GM23338 (cell line): ENCODE measurements around the gene ANKRD23. TPM values are rescaled to one million over a fixed set of nuclear protein-coding genes. Genes with fewer than 3 reads are reported as not detected.

Source experiments
- ATAC-seq: fragments of 200-7000 bp; cut with Tn5 transposase; 3 replicates; pipeline ENCODE4 v1.9.1; 2020
- DNase-seq: peaks from one replicate; pipeline ENCODE4 v3.0.0-alpha.2; 2015; ENCODE audit warnings: low spot score
- H2AFZ ChIP-seq: fragments of 200-600 bp; sonication (generic); 2 replicates; pipeline ENCODE4 v1.8.0; 2016; ENCODE audit warnings: antibody characterized with exemption, mild to moderate bottlenecking, moderate library complexity
- H3F3A ChIP-seq: fragments of 200-600 bp; sonication (generic); replicated peaks from 2 replicates; pipeline ENCODE4 v1.8.0; 2017; ENCODE audit warnings: antibody characterized with exemption, mixed run types, low read depth
- H3K27ac ChIP-seq: fragments of 200-600 bp; sonication (generic); 2 replicates; pipeline ENCODE4 v1.6.1; 2016; ENCODE audit warnings: low read depth
- H3K27me3 ChIP-seq: fragments of 200-600 bp; sonication (generic); 2 replicates; pipeline ENCODE4 v1.8.0; 2016; ENCODE audit warnings: mild to moderate bottlenecking, mixed run types, moderate library complexity; ENCODE audit not compliant: insufficient read depth
- H3K36me3 ChIP-seq: fragments of 200-600 bp; sonication (generic); 2 replicates; pipeline ENCODE4 v1.8.0; 2016; ENCODE audit warnings: mild to moderate bottlenecking; ENCODE audit not compliant: insufficient read depth
- H3K4me1 ChIP-seq: fragments of 200-600 bp; sonication (generic); 2 replicates; pipeline ENCODE4 v1.8.0; 2016; ENCODE audit warnings: mild to moderate bottlenecking, moderate library complexity; ENCODE audit not compliant: insufficient read depth
- H3K4me2 ChIP-seq: fragments of 200-600 bp; sonication (generic); 2 replicates; pipeline ENCODE4 v1.7.1; 2017; ENCODE audit warnings: mixed run types
- H3K4me3 ChIP-seq: fragments of 200-600 bp; sonication (generic); 2 replicates; pipeline ENCODE4 v1.6.1; 2016; ENCODE audit warnings: mixed run types
- H3K79me2 ChIP-seq: fragments of 200-600 bp; sonication (generic); replicated peaks from 2 replicates; pipeline ENCODE4 v1.8.0; 2017; ENCODE audit warnings: mild to moderate bottlenecking; ENCODE audit not compliant: insufficient read depth
- H3K9me2 ChIP-seq: fragments of 200-600 bp; sonication (generic); 2 replicates; pipeline ENCODE4 v1.8.0; 2017; ENCODE audit not compliant: insufficient read depth
- H4K20me1 ChIP-seq: fragments of 200-600 bp; sonication (generic); replicated peaks from 2 replicates; pipeline ENCODE4 v1.8.0; 2017; ENCODE audit warnings: mild to moderate bottlenecking; ENCODE audit not compliant: insufficient read depth
- H3K27ac Mint-ChIP-seq: 2 replicates; pipeline ENCODE4 v1.8.0; 2020; ENCODE audit warnings: inconsistent platforms, mild to moderate bottlenecking, moderate library complexity, mixed read lengths
- H3K27me3 Mint-ChIP-seq: 3 replicates; pipeline ENCODE4 v1.8.0; 2022; ENCODE audit warnings: low read depth, mild to moderate bottlenecking, moderate library complexity, mixed read lengths, inconsistent platforms; ENCODE audit not compliant: insufficient read depth, poor library complexity
- H3K36me3 Mint-ChIP-seq: 3 replicates; pipeline ENCODE4 v1.8.0; 2021; ENCODE audit warnings: low read depth, mild to moderate bottlenecking, inconsistent platforms, moderate library complexity, mixed read lengths
- H3K4me1 Mint-ChIP-seq: 3 replicates; pipeline ENCODE4 v1.8.0; 2020; ENCODE audit warnings: mild to moderate bottlenecking, inconsistent platforms, mixed read lengths
- H3K4me3 Mint-ChIP-seq: 3 replicates; pipeline ENCODE4 v1.8.0; 2021; ENCODE audit warnings: moderate library complexity, mild to moderate bottlenecking, inconsistent platforms, mixed read lengths
- H3K9me3 Mint-ChIP-seq: 3 replicates; pipeline ENCODE4 v1.8.0; 2020; ENCODE audit warnings: moderate library complexity, mild to moderate bottlenecking, inconsistent platforms, mixed read lengths
- CREB1 ChIP-seq: fragments of 250-450 bp; sonication (Bioruptor Pico); IDR thresholded peaks from 2 replicates; pipeline ENCODE4 v1.5.0; 2020; ENCODE audit warnings: low read depth, mild to moderate bottlenecking, moderate library complexity
- CTCF ChIP-seq, 2 experiments: fragments of 200-600 bp in 1 of 2; sonication (generic) in 1 of 2; conservative IDR thresholded peaks; 2 replicates each; pipeline versions ENCODE4 v1.5.1 to v1.6.1; 2016 to 2017; ENCODE audit warnings: antibody characterized with exemption in 2 of 2, low read depth in 2 of 2, mild to moderate bottlenecking in 2 of 2, moderate library complexity in 1 of 2
- ETS1 ChIP-seq: IDR thresholded peaks from 2 replicates; pipeline ENCODE4 v1.6.1; 2016; ENCODE audit warnings: antibody characterized with exemption
- EZH2 ChIP-seq: fragments of 200-600 bp; sonication (generic); IDR thresholded peaks from one replicate; pipeline ENCODE4 v1.8.0; 2017; ENCODE audit warnings: antibody characterized with exemption, mild to moderate bottlenecking, low read depth; ENCODE audit not compliant: unreplicated experiment
- EZH2phosphoT487 ChIP-seq: fragments of 200-600 bp; sonication (generic); IDR thresholded peaks from one replicate; pipeline ENCODE4 v1.8.1; 2018; ENCODE audit warnings: antibody characterized with exemption; ENCODE audit not compliant: unreplicated experiment
- JUNB ChIP-seq: IDR thresholded peaks from one replicate; pipeline ENCODE4 v1.6.1; 2016; ENCODE audit warnings: antibody characterized with exemption; ENCODE audit not compliant: unreplicated experiment
- NANOG ChIP-seq: IDR thresholded peaks from 2 replicates; pipeline ENCODE4 v1.6.1; 2016; ENCODE audit warnings: antibody characterized with exemption, borderline replicate concordance
- POLR2AphosphoS5 ChIP-seq: IDR thresholded peaks from 2 replicates; pipeline ENCODE4 v1.6.1; 2016; ENCODE audit warnings: antibody characterized with exemption, low read depth
- REST ChIP-seq: IDR thresholded peaks from one replicate; pipeline ENCODE4 v1.6.1; 2018; ENCODE audit warnings: antibody characterized with exemption; ENCODE audit not compliant: unreplicated experiment
- STAT1 ChIP-seq: IDR thresholded peaks from one replicate; pipeline ENCODE4 v1.6.1; 2016; ENCODE audit warnings: antibody characterized with exemption; ENCODE audit not compliant: unreplicated experiment
- ZNF114 ChIP-seq: fragments of 250-450 bp; sonication (Bioruptor Pico); IDR thresholded peaks from 2 replicates; pipeline ENCODE4 v1.5.0; 2020; ENCODE audit warnings: mild to moderate bottlenecking, moderate library complexity
- ZNF331 ChIP-seq: fragments of 250-450 bp; sonication (Bioruptor Pico); IDR thresholded peaks from 2 replicates; pipeline ENCODE4 v1.5.0; 2020; ENCODE audit warnings: low read depth, mild to moderate bottlenecking, moderate library complexity
- ZNF462 ChIP-seq: fragments of 250-450 bp; sonication (Bioruptor Pico); IDR thresholded peaks from 2 replicates; pipeline ENCODE4 v1.5.0; 2020; ENCODE audit warnings: mild to moderate bottlenecking, moderate library complexity
- long read RNA-seq: library from polyadenylated mRNA; unstranded; transcript quantifications from one replicate; pipeline ENCODE4 v2.0.0, GENCODE V29; 2020; ENCODE audit not compliant: unreplicated experiment
- polyA plus RNA-seq: library from polyadenylated mRNA; unstranded; fragments of >200 nt; fragmentation: Nextera tagmentation; extraction: Ambion mirVana; gene quantifications from 2 replicates; pipeline ENCODE4 v1.2.1, GENCODE V29; 2016
- total RNA-seq: library from RNA; depleted of rRNA; stranded (reverse); fragments of >200 nt; shearing (Covaris generic); gene quantifications from 2 replicates; pipeline ENCODE4 v1.2.3, GENCODE V29; 2014; rRNA removed

The ANKRD23 gene
- total RNA-seq = 4.0 and 6.5 TPM in 2 replicates
- 2.9 and 5.0 TPM in 2 replicates for polyA plus RNA-seq
- long read RNA-seq, partial matches to known transcripts = 0 of 3 reads
- long read RNA-seq, other reads (novel, unspliced or antisense) = 3 of 3 reads

GRCh38 chr2:96843538-96844268 is at the start of gene ANKRD23:
ANKRD23 (minus strand) TSS chr2:96844021; CDS start chr2:96843992, 29 bp downstream.
- DNase-seq (no peak), ATAC-seq (no peak)
- Histone ChIP-seq H3F3A (no peaks in the 10 kb centered on the region), H3K4me1 (0 out of 2 replicates have a peak, but pooled peaks cover 6% of the 10 kb centered on the region), H3K79me2 (no peaks in the 10 kb centered on the region), H3K27me3 (no peaks in the 10 kb centered on the region), H3K27ac (no peak within 1 kb of the TSS), H3K4me2 (no peak within 1 kb of the TSS), H2AFZ (no peak within 1 kb of the TSS), H4K20me1 (no peaks in the 10 kb centered on the region), H3K4me3 (no peak within 1 kb of the TSS), H3K36me3 (peaks cover 7% of the 10 kb centered on the region; the same call in 1 of the 2 replicates), H3K9me2 (no peaks in the 10 kb centered on the region)
- Mint-ChIP-seq H3K9me3 (no peaks in the 10 kb centered on the region; the same call in 2 of the 3 replicates), H3K4me1 (no peaks in the 10 kb centered on the region; the same call in 1 of the 3 replicates), H3K27me3 (peaks cover 12% of the 10 kb centered on the region), H3K27ac (peak within 1 kb of the TSS; percentile 56; the same call in 1 of the 2 replicates), H3K4me3 (no peak within 1 kb of the TSS), H3K36me3 (peaks cover 18% of the 10 kb centered on the region)
- TF ChIP-seq ZNF462 (CRISPR knock-in tag) (no peak), ZNF114 (CRISPR knock-in tag) (no peak), ETS1 (no peak), CTCF (conservative IDR thresholded peaks at IDR 0.05; ENCODE audit: low read depth in 2 of 2) (no peak), REST (no peak), JUNB (no peak), NANOG (no peak), POLR2AphosphoS5 (no peak), EZH2 (no peak), STAT1 (no peak), ZNF331 (CRISPR knock-in tag) (no peak), CREB1 (no peak), EZH2phosphoT487 (no peak)
